Esophagus squamous epithelium (tissue), 5 donors: Measurements from ENCODE around the gene ARHGEF17. TPM values are rescaled to one million over a fixed set of nuclear protein-coding genes. Genes with fewer than 3 reads are reported as not detected.

Source experiments
- DNase-seq: peaks from one replicate; lab custom pipeline; 2025; lab: John Stamatoyannopoulos, UW
- H3K27ac ChIP-seq, 4 donors: fragments of 200-600 bp; sonication (generic); one replicate each; pipeline ENCODE4 v1.5.1; 2016 to 2019; ENCODE audit warnings: mild to moderate bottlenecking in 1 of 4
- H3K27me3 ChIP-seq, 4 donors: fragments of 200-600 bp; sonication (generic); 1 replicate in 3 of 4; 2 replicates in 1 of 4; pipeline versions ENCODE4 v1.5.1 to v1.6.0; 2017 to 2021; ENCODE audit warnings: antibody characterized with exemption in 1 of 4
- H3K36me3 ChIP-seq, 3 donors: fragments of 200-600 bp; sonication (generic); one replicate each; pipeline ENCODE4 v1.5.1; 2016 to 2019
- H3K4me1 ChIP-seq, 3 donors: fragments of 200-600 bp; sonication (generic); one replicate each; pipeline ENCODE4 v1.5.1; 2017 to 2019
- H3K4me3 ChIP-seq, 4 donors: fragments of 200-600 bp; sonication (generic); 1 replicate in 3 of 4; 2 replicates in 1 of 4; pipeline ENCODE4 v1.5.1; 2016 to 2019; ENCODE audit warnings: mild to moderate bottlenecking in 2 of 4, moderate library complexity in 1 of 4
- H3K9me3 ChIP-seq, 3 donors: fragments of 200-600 bp; sonication (generic); one replicate each; pipeline ENCODE4 v1.5.1; 2016 to 2019
- CTCF ChIP-seq, 6 experiments: fragments of 450-650 bp in 4 of 6; fragments of 200-600 bp in 2 of 6; sonication (generic) in 2 of 6; IDR thresholded peaks; one replicate each; pipeline ENCODE4 v1.5.1; 2016 to 2019; ENCODE audit warnings: antibody characterized with exemption in 6 of 6, mild to moderate bottlenecking in 4 of 6, moderate library complexity in 4 of 6
- POLR2A ChIP-seq, 4 donors: fragments of 450-650 bp; IDR thresholded peaks; one replicate each; pipeline ENCODE4 v1.6.1; 2017; ENCODE audit warnings: antibody characterized with exemption in 4 of 4, mild to moderate bottlenecking in 4 of 4, moderate library complexity in 3 of 4
- WGBS, 2 donors: methylation state at CpG; one replicate each; pipeline ENCODE4 v1.1.5; 2018; 5-methylcytosine and 5-hydroxymethylcytosine counted together
- intact Hi-C: fragments of 100-400 bp; cut with DNase I; formaldehyde crosslinking; loops from one replicate; pipeline ENCODE4 v1.15.0; 2022
- total RNA-seq, 4 donors: library from RNA; depleted of rRNA; stranded (reverse); fragments of >200 nt; gene quantifications; one replicate each; pipeline ENCODE4 v1.1.0, GENCODE V29; 2016
- donor health status: DM: yes; HTN: yes; CAD: no.

ARHGEF17 gene
- total RNA-seq, 4 donors from 2014 or later: 3.2 to 23.1 (median 5.4) TPM

- peaks cover 0 to 18% (median 0%) of the 10 kb centered on the region in 4 donors for H3K27me3 ChIP-seq
- H3K27ac ChIP-seq: peak overlapping the region in 1 of 4 donors; percentile 85
- H3K4me1 ChIP-seq: peaks cover 4 to 50% (median 29%) of the 10 kb centered on the region in 3 donors
- no peaks in the 10 kb centered on the region for H3K9me3 ChIP-seq
- TF ChIP-seq POLR2A (IDR thresholded peaks at IDR 0.05) (no peak), CTCF (IDR thresholded peaks at IDR 0.05) (no peak)
- intact Hi-C loops: loop anchor here (2.0 kb wide), 1 partner anchor 29 kb away; no protein-coding TSS in a partner anchor
- no peak for DNase-seq
- WGBS, 2 donors: 62 to 71% methylated on average over 6 of the region's 7 CpGs
- H3K36me3 ChIP-seq: no peaks in the 10 kb centered on the region
- peak overlapping the region in 1 of 4 donors; percentile 89 for H3K4me3 ChIP-seq
Observed at GRCh38 chr11:73306069-73306841, 1.8 kb upstream of the ARHGEF17 start.

GRCh38 chr11:73306977-73307322 lies 1.1 kb upstream of the ARHGEF17 start:
- 13% methylated on average over 18 of the region's 18 CpGs for WGBS, 2 donors

GRCh38 chr11:73307323-73308002 lies 613 bp upstream of the ARHGEF17 start:
- DNase-seq: peak; percentile 73
- TF ChIP-seq POLR2A (IDR thresholded peaks at IDR 0.05): peak in 1 of 4 donors; percentile 43
- peak; percentile 76 to 95 (median 90) for TF ChIP-seq CTCF (IDR thresholded peaks at IDR 0.05)
- intact Hi-C loops: loop anchor here (2.0 kb wide), 1 partner anchor 27 kb away; no protein-coding TSS in a partner anchor
- H3K36me3 ChIP-seq: no peaks in the 10 kb centered on the region
- peaks cover 4 to 62% (median 36%) of the 10 kb centered on the region in 3 donors for H3K4me1 ChIP-seq
- H3K9me3 ChIP-seq: no peaks in the 10 kb centered on the region
- peaks cover 0 to 18% (median 0%) of the 10 kb centered on the region in 4 donors for H3K27me3 ChIP-seq
- H3K4me3 ChIP-seq: peak overlapping the region; percentile 59 to 89 (median 72)
- 0 to 1% methylated on average over 15 to 16 of the region's 56 CpGs for WGBS, 2 donors
- H3K27ac ChIP-seq: peak overlapping the region; percentile 85 to 96 (median 88)

More at GRCh38 chr11:73306977-73307322, 1.1 kb upstream of the ARHGEF17 start:
- peaks cover 0 to 18% (median 0%) of the 10 kb centered on the region in 4 donors for H3K27me3 ChIP-seq
- intact Hi-C loops: loop anchor here (2.0 kb wide), 1 partner anchor 28 kb away; no protein-coding TSS in a partner anchor
- H3K36me3 ChIP-seq: no peaks in the 10 kb centered on the region
- no peak for DNase-seq
- TF ChIP-seq POLR2A (IDR thresholded peaks at IDR 0.05): no peak
- no peak for TF ChIP-seq CTCF (IDR thresholded peaks at IDR 0.05)
- H3K4me3 ChIP-seq: peak overlapping the region; percentile 59 to 89 (median 72)
- H3K9me3 ChIP-seq: no peaks in the 10 kb centered on the region
- peaks cover 4 to 57% (median 35%) of the 10 kb centered on the region in 3 donors for H3K4me1 ChIP-seq
- H3K27ac ChIP-seq: peak overlapping the region; percentile 85 to 96 (median 88)

- DNase-seq: no peak
- Histone ChIP-seq H3K9me3 (no peaks in the 10 kb centered on the region), H3K4me3 (peak overlapping the region; percentile 59 to 89 (median 72)), H3K27ac (peak overlapping the region; percentile 85 to 96 (median 88)), H3K4me1 (peaks cover 4 to 80% (median 48%) of the 10 kb centered on the region in 3 donors), H3K27me3 (peaks cover 0 to 18% (median 0%) of the 10 kb centered on the region in 4 donors), H3K36me3 (no peaks in the 10 kb centered on the region)
- WGBS, 2 donors: 0% methylated on average over 8 of the region's 78 CpGs; no CpG with 5 or more reads in 1 of the 2 donors
- TF ChIP-seq POLR2A (IDR thresholded peaks at IDR 0.05) (peak in 2 of 4 donors; percentile 68 to 72), CTCF (IDR thresholded peaks at IDR 0.05) (no peak)
- intact Hi-C loops: no loop called here
Observed at GRCh38 chr11:73308961-73309919, 1.2 kb downstream of the ARHGEF17 start.
